WI38 (cell line): ENCODE data around the gene AJM1.

ENCODE experiments used
- H3K4me3 ChIP-seq: 2 replicates; pipeline ENCODE4 v1.5.1; 2011; ENCODE audit warnings: low read depth, mild to moderate bottlenecking, control low read depth, low read length
- CTCF ChIP-seq: IDR thresholded peaks from 2 replicates; pipeline ENCODE4 v1.5.1; 2012; ENCODE audit warnings: low read depth, mild to moderate bottlenecking, control low read depth, low read length

AJM1 gene

GRCh38 chr9:136825295-136826187 is 16.7 kb upstream of the AJM1 start:
- no peak for TF ChIP-seq CTCF
- no peak overlapping the region for H3K4me3 ChIP-seq

- TF ChIP-seq CTCF = no peak
These were observed 16.1 kb upstream of the AJM1 start for GRCh38 chr9:136826188-136826541.

GRCh38 chr9:136826703-136827582 is 15.3 kb upstream of the AJM1 start:
- no peak overlapping the region for H3K4me3 ChIP-seq
- no peak for TF ChIP-seq CTCF

More at GRCh38 chr9:136826188-136826541, 16.1 kb upstream of the AJM1 start:
- no peak overlapping the region for H3K4me3 ChIP-seq

GRCh38 chr9:136827794-136828473 is 14.3 kb upstream of the AJM1 start:
- no peak overlapping the region for H3K4me3 ChIP-seq
- TF ChIP-seq CTCF = no peak

- no peak for TF ChIP-seq CTCF
- no peak overlapping the region for H3K4me3 ChIP-seq
These were observed 13.7 kb upstream of the AJM1 start for GRCh38 chr9:136828474-136829140.

- no peak overlapping the region for H3K4me3 ChIP-seq
- TF ChIP-seq CTCF = no peak
These were observed 12.9 kb upstream of the AJM1 start for GRCh38 chr9:136829412-136829811.
